HepG2 (cell line): Measurements from ENCODE around the gene LSM14B. TPM values are rescaled to one million over a fixed set of nuclear protein-coding genes. Genes with fewer than 3 reads are reported as not detected.

Source experiments
- ARHGAP35 ChIP-seq: sonication (generic); formaldehyde crosslinking; IDR thresholded peaks from 2 replicates; pipeline ENCODE4 v1.9.0; 2022; ENCODE audit warnings: mild to moderate bottlenecking, inconsistent platforms, moderate library complexity, missing genetic modification reagents, borderline replicate concordance
- ASH2L ChIP-seq: fragments of 300-600, 200-600 bp; sonication (generic); IDR thresholded peaks from 2 replicates; pipeline ENCODE4 v1.7.0; 2017; ENCODE audit warnings: low read depth, mild to moderate bottlenecking, moderate library complexity, mixed read lengths, low read length; ENCODE audit not compliant: insufficient read length
- ATF7-NPFF ChIP-seq: sonication (generic); formaldehyde crosslinking; IDR thresholded peaks from 2 replicates; pipeline ENCODE4 v1.8.1; 2023; ENCODE audit warnings: mild to moderate bottlenecking, low read depth, missing genetic modification reagents, moderate library complexity
- NFAT5 ChIP-seq: sonication (generic); formaldehyde crosslinking; IDR thresholded peaks from 2 replicates; pipeline ENCODE4 v1.4.0; 2020; ENCODE audit warnings: missing genetic modification reagents
- NR0B2 ChIP-seq: sonication (generic); formaldehyde crosslinking; IDR thresholded peaks from 2 replicates; pipeline ENCODE4 v1.4.0; 2020; ENCODE audit warnings: mild to moderate bottlenecking, missing genetic modification reagents
- PBX2 ChIP-seq: IDR thresholded peaks from 2 replicates; pipeline ENCODE4 v1.6.1; 2016; ENCODE audit warnings: control low read depth
- SIN3A ChIP-seq: IDR thresholded peaks from 2 replicates; pipeline ENCODE4 v1.6.1; 2011; ENCODE audit warnings: low read depth, mild to moderate bottlenecking, control low read depth, low read length, borderline replicate concordance
- SNAPC2 ChIP-seq: sonication (generic); formaldehyde crosslinking; IDR thresholded peaks from 2 replicates; pipeline ENCODE4 v1.8.1; 2022; ENCODE audit warnings: mild to moderate bottlenecking, missing genetic modification reagents
- SP1 ChIP-seq, 2 experiments: fragments of 450-650 bp in 1 of 2; sonication (generic) in 1 of 2; formaldehyde crosslinking in 1 of 2; IDR thresholded peaks; 2 replicates each; pipeline versions ENCODE4 v1.4.0 to v1.6.1; 2016 to 2020; ENCODE audit warnings: missing genetic modification reagents in 1 of 2
- TFDP2 ChIP-seq: sonication (generic); formaldehyde crosslinking; IDR thresholded peaks from 2 replicates; pipeline ENCODE4 v1.4.0; 2020; ENCODE audit warnings: missing genetic modification reagents
- TP53 ChIP-seq: sonication (generic); formaldehyde crosslinking; conservative IDR thresholded peaks from 2 replicates; pipeline ENCODE4 v1.4.0; 2020; ENCODE audit warnings: missing genetic modification reagents
- U2AF2 ChIP-seq: fragments of 200-400 bp; formaldehyde crosslinking; IDR thresholded peaks from 2 replicates; pipeline ENCODE4 v1.6.1; 2017; ENCODE audit warnings: low read depth, mild to moderate bottlenecking, low read length
- ZC3H4 ChIP-seq: sonication (generic); formaldehyde crosslinking; IDR thresholded peaks from 2 replicates; pipeline ENCODE4 v1.4.0; 2020; ENCODE audit warnings: missing genetic modification reagents, borderline replicate concordance
- ZFAT ChIP-seq: sonication (generic); formaldehyde crosslinking; conservative IDR thresholded peaks from 2 replicates; pipeline ENCODE4 v1.8.1; 2023; ENCODE audit warnings: missing genetic modification reagents, inconsistent platforms
- ZFP37 ChIP-seq: sonication (generic); formaldehyde crosslinking; IDR thresholded peaks from 2 replicates; pipeline ENCODE4 v1.4.0; 2020; ENCODE audit warnings: missing genetic modification reagents, borderline replicate concordance
- ZNF350 ChIP-seq: sonication (generic); formaldehyde crosslinking; IDR thresholded peaks from 2 replicates; pipeline ENCODE4 v1.4.0; 2020; ENCODE audit warnings: mild to moderate bottlenecking, low read depth, missing genetic modification reagents, borderline replicate concordance
- ZNF589 ChIP-seq: sonication (generic); formaldehyde crosslinking; conservative IDR thresholded peaks from 2 replicates; pipeline ENCODE4 v1.8.0; 2022; ENCODE audit warnings: mild to moderate bottlenecking, moderate library complexity, missing genetic modification reagents
- ZNF775 ChIP-seq: sonication (generic); formaldehyde crosslinking; IDR thresholded peaks from 2 replicates; pipeline ENCODE4 v1.4.0; 2020; ENCODE audit warnings: missing genetic modification reagents, mild to moderate bottlenecking, moderate library complexity, borderline replicate concordance
- ZNF782 ChIP-seq: sonication (generic); formaldehyde crosslinking; IDR thresholded peaks from 2 replicates; pipeline ENCODE4 v1.4.0; 2020; ENCODE audit warnings: missing genetic modification reagents, mild to moderate bottlenecking, borderline replicate concordance
- polyA plus RNA-seq, 8 experiments: library from polyadenylated mRNA; depleted of rRNA in 3 of 8; stranded (reverse) in 7 of 8; unstranded in 1 of 8; fragments of >200 nt; fragmentation: Illumina TruSeq in 4 of 8; extraction: Trizol in 4 of 8; gene quantifications; 2 replicates each; pipeline versions ENCODE4 v1.2.1 to v1.2.3, GENCODE V29; 2011 to 2016; ENCODE audit warnings: low read depth in 4 of 8, missing spikeins in 1 of 8, mixed read lengths in 1 of 8; ENCODE audit not compliant: insufficient read depth in 1 of 8
- total RNA-seq, 5 experiments: library from RNA; depleted of rRNA; stranded (reverse); fragments of >200 nt; fragmentation: Illumina TruSeq; extraction: Trizol; gene quantifications; 2 replicates each; pipeline ENCODE4 v1.2.3, GENCODE V29; 2016; ENCODE audit warnings: low read depth in 1 of 5

Gene LSM14B
- total and polyA plus RNA-seq, 2 of the 13 experiments (the other 11 are each of a cell fraction or from before 2014, with no cell fraction given) = 43.3 to 79.2 TPM

- TF ChIP-seq NFAT5 (CRISPR knock-in tag) (peak; percentile 93), U2AF2 (peak; percentile 59; the same call in 1 of the 2 replicates), ATF7-NPFF (CRISPR knock-in tag) (peak; percentile 99), ZNF775 (CRISPR knock-in tag) (no peak; the same call in 1 of the 2 replicates), PBX2 (CRISPR knock-in tag) (no peak; the same call in 1 of the 2 replicates), SP1 (IDR thresholded peaks at IDR 0.05) (no peak), SP1 (CRISPR knock-in tag; IDR thresholded peaks at IDR 0.05) (peak; percentile 57; the same call in 1 of the 2 replicates), ZNF782 (peak; percentile 99), SIN3A (peak; percentile 84; the same call in 1 of the 2 replicates), ZC3H4 (CRISPR knock-in tag) (peak; percentile 52; the same call in 1 of the 2 replicates), ZNF350 (CRISPR knock-in tag) (peak; percentile 100), ZFAT (CRISPR knock-in tag) (peak; percentile 93), NR0B2 (CRISPR knock-in tag) (peak; percentile 96), ASH2L (peak; percentile 99), ZNF589 (CRISPR knock-in tag) (peak; percentile 96; the same call in 1 of the 2 replicates), SNAPC2 (CRISPR knock-in tag) (peak; percentile 93), ZFP37 (peak; percentile 93), TP53 (CRISPR knock-in tag) (peak; percentile 92), TFDP2 (peak; percentile 88), ARHGAP35 (peak; percentile 99)
These were observed 60.5 kb downstream of the LSM14B start, which contains the start of gene MTG2 (continued) for GRCh38 chr20:62182469-62183425.
